ENCODE measurements around the gene ITGB7. TPM values are rescaled to one million over a fixed set of nuclear protein-coding genes. Genes with fewer than 3 reads are reported as not detected.

Gene ITGB7
- total and polyA plus RNA-seq, 11 donors: 0.12 to 11.6 (median 1.1) TPM

- intact Hi-C loops (cut with DNase I): no loop called here
- Histone ChIP-seq H3K36me3 (peaks cover 0 to 90% (median 78%) of the 10 kb centered on the region in 9 donors), H3K27ac (no peak overlapping the region), H3K4me1 (peaks cover 12 to 38% (median 24%) of the 10 kb centered on the region in 12 donors), H3K27me3 (no peaks in the 10 kb centered on the region), H3K9me3 (no peaks in the 10 kb centered on the region), H3K4me3 (no peak overlapping the region)
- WGBS, 4 donors: 75 to 86% (median 80%) methylated on average over 4 of the region's 4 CpGs
- ATAC-seq: no peak
- TF ChIP-seq POLR2A (IDR thresholded peaks at IDR 0.05) (no peak), CTCF (IDR thresholded peaks at IDR 0.05) (no peak)
- DNase-seq: no peak
Observed at GRCh38 chr12:53186745-53187144, 20.3 kb downstream of the ITGB7 start.

GRCh38 chr12:53185582-53186153 is 21.4 kb downstream of the ITGB7 start:
- WGBS, 4 donors: 93 to 98% (median 97%) methylated on average over 3 of the region's 3 CpGs
- peaks cover 13 to 46% (median 30%) of the 10 kb centered on the region in 12 donors for H3K4me1 ChIP-seq

GRCh38 chr12:53184828-53185227 is 22.2 kb downstream of the ITGB7 start:
- Histone ChIP-seq H3K4me1 (peaks cover 13 to 43% (median 29%) of the 10 kb centered on the region in 12 donors), H3K27me3 (no peaks in the 10 kb centered on the region), H3K4me3 (no peak overlapping the region), H3K9me3 (no peaks in the 10 kb centered on the region), H3K36me3 (peaks cover 0 to 80% (median 72%) of the 10 kb centered on the region in 9 donors), H3K27ac (no peak overlapping the region)
- DNase-seq (no peak), ATAC-seq (no peak)
- intact Hi-C loops (cut with DNase I): no loop called here
- WGBS, 4 donors: 93 to 97% (median 94%) methylated on average over 6 of the region's 6 CpGs
- TF ChIP-seq CTCF (IDR thresholded peaks at IDR 0.05): no peak

More at GRCh38 chr12:53185582-53186153, 21.4 kb downstream of the ITGB7 start:
- peaks cover 0 to 80% (median 78%) of the 10 kb centered on the region in 9 donors for H3K36me3 ChIP-seq
- intact Hi-C loops (cut with DNase I): no loop called here
- no peak for ATAC-seq
- DNase-seq: no peak
- H3K4me3 ChIP-seq: no peak overlapping the region
- H3K27me3 ChIP-seq: no peaks in the 10 kb centered on the region
- no peak overlapping the region for H3K27ac ChIP-seq
- TF ChIP-seq POLR2A (IDR thresholded peaks at IDR 0.05): no peak
- no peaks in the 10 kb centered on the region for H3K9me3 ChIP-seq

- Histone ChIP-seq H3K9me3 (no peaks in the 10 kb centered on the region), H3K4me3 (peak overlapping the region in 5 of 12 donors; percentile 2 to 88 (median 76)), H3K27ac (peak overlapping the region in 1 of 12 donors; percentile 77), H3K27me3 (no peaks in the 10 kb centered on the region), H3K4me1 (peaks cover 13 to 49% (median 35%) of the 10 kb centered on the region in 12 donors), H3K36me3 (peaks cover 0 to 64% (median 61%) of the 10 kb centered on the region in 9 donors)
- TF ChIP-seq POLR2A (IDR thresholded peaks at IDR 0.05): no peak
- no peak for ATAC-seq
- intact Hi-C loops (cut with DNase I): no loop called here
- DNase-seq: no peak
- WGBS, 4 donors: 56 to 66% (median 61%) methylated on average over 2 of the region's 2 CpGs
Observed at GRCh38 chr12:53182903-53183302, 24.1 kb downstream of the ITGB7 start.

GRCh38 chr12:53181935-53182334 is 25.1 kb downstream of the ITGB7 start:
- TF ChIP-seq POLR2A (IDR thresholded peaks at IDR 0.05) (no peak), CTCF (IDR thresholded peaks at IDR 0.05) (no peak)
- DNase-seq (no peak), ATAC-seq (no peak)
- H3K4me1 ChIP-seq: peaks cover 13 to 49% (median 35%) of the 10 kb centered on the region in 12 donors
- peaks cover 0 to 54% (median 51%) of the 10 kb centered on the region in 9 donors for H3K36me3 ChIP-seq
- peak overlapping the region in 1 of 12 donors; percentile 95 for H3K27ac ChIP-seq
- intact Hi-C loops (cut with DNase I): loop anchor here in 1 of 10 donors (2.0 kb wide), 1 partner anchor 39 kb away; no protein-coding TSS in a partner anchor
- H3K9me3 ChIP-seq: no peaks in the 10 kb centered on the region
- 72 to 77% (median 75%) methylated on average over 2 of the region's 2 CpGs for WGBS, 4 donors
- H3K27me3 ChIP-seq: no peaks in the 10 kb centered on the region
- H3K4me3 ChIP-seq: peak overlapping the region in 9 of 12 donors; percentile 73 to 92 (median 79)
